Stimulated activated effector memory CD8-positive, alpha-beta T cell treated with anti-CD3 and anti-CD28 coated beads, Interleukin-12 subunit alpha, Interleukin-12 subunit beta, amount 100 ng/mL, for 72 hours (primary cell): ENCODE data around the gene MKS1.
A peak's percentile ranks its signal among the peaks of the same experiment; 100 is the strongest.

Experiments used
- ATAC-seq: fragments of 150-1000 bp; cut with Tn5 transposase; 2 replicates; pipeline ENCODE4 v1.10.0; 2021
- DNase-seq, 2 donors: peaks; one replicate each; pipeline ENCODE4 v3.0.0; 2021 to 2022; ENCODE audit warnings: low spot score in 2 of 2
- H3K27ac Mint-ChIP-seq: one replicate; pipeline ENCODE4 v1.8.0; 2022; ENCODE audit warnings: mild to moderate bottlenecking, mixed read lengths
- H3K36me3 Mint-ChIP-seq: one replicate; pipeline ENCODE4 v1.8.0; 2022; ENCODE audit warnings: mild to moderate bottlenecking, mixed read lengths
- H3K4me1 Mint-ChIP-seq: one replicate; pipeline ENCODE4 v1.8.0; 2022; ENCODE audit warnings: mixed read lengths
- H3K4me3 Mint-ChIP-seq: one replicate; pipeline ENCODE4 v1.8.0; 2022; ENCODE audit warnings: mild to moderate bottlenecking, mixed read lengths
- H3K9me3 Mint-ChIP-seq: one replicate; pipeline ENCODE4 v1.8.0; 2022; ENCODE audit warnings: mixed read lengths

Gene MKS1

GRCh38 chr17:58248955-58249269, 29.9 kb upstream of the MKS1 start:
- no peak overlapping the region for H3K27ac Mint-ChIP-seq
- H3K4me1 Mint-ChIP-seq: peaks cover 14% of the 10 kb centered on the region
- no peaks in the 10 kb centered on the region for H3K9me3 Mint-ChIP-seq
- H3K4me3 Mint-ChIP-seq: peak overlapping the region; percentile 66
- ATAC-seq: no peak
- no peaks in the 10 kb centered on the region for H3K36me3 Mint-ChIP-seq
- DNase-seq: no peak

GRCh38 chr17:58247511-58248363, 28.7 kb upstream of the MKS1 start:
- Mint-ChIP-seq H3K4me3 (no peak overlapping the region), H3K4me1 (peaks cover 14% of the 10 kb centered on the region), H3K27ac (peak overlapping the region; percentile 61), H3K36me3 (no peaks in the 10 kb centered on the region), H3K9me3 (no peaks in the 10 kb centered on the region)
- ATAC-seq (no peak), DNase-seq (no peak)

DNA sequence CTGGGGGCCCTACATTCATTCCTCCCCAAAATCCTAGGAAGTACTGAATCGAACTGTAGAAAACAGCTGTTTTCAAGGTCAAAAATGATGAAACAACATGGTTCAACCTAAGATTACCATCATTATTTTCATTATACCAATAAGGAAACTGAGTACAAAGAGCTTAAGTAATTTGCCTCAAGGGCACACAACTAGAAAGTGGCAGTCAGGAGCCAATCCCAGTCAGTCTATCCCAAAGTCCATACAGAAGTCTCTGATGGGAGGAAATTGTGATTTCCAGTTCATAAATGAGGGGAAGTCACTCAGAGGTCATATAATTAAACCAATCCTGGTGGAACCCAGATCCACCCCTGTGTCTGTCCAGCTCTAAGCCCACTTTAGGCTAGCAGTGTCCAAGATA, 27.7 kb upstream of the MKS1 start:
- H3K27ac Mint-ChIP-seq: no peak overlapping the region
- H3K9me3 Mint-ChIP-seq: no peaks in the 10 kb centered on the region
- H3K36me3 Mint-ChIP-seq: no peaks in the 10 kb centered on the region
- no peak overlapping the region for H3K4me3 Mint-ChIP-seq
- DNase-seq: no peak
- ATAC-seq: no peak
- peaks cover 18% of the 10 kb centered on the region for H3K4me1 Mint-ChIP-seq

- peak overlapping the region; percentile 6 for H3K27ac Mint-ChIP-seq
- no peak overlapping the region for H3K4me3 Mint-ChIP-seq
- peaks cover 22% of the 10 kb centered on the region for H3K4me1 Mint-ChIP-seq
These were observed 27.2 kb upstream of the MKS1 start for GRCh38 chr17:58246104-58246740.

GRCh38 chr17:58245428-58246103, 26.5 kb upstream of the MKS1 start:
- Mint-ChIP-seq H3K9me3 (no peaks in the 10 kb centered on the region), H3K36me3 (no peaks in the 10 kb centered on the region), H3K4me3 (no peak overlapping the region), H3K27ac (peak overlapping the region; percentile 6), H3K4me1 (peaks cover 22% of the 10 kb centered on the region)
- no peak for ATAC-seq
- no peak for DNase-seq

More at GRCh38 chr17:58246104-58246740, 27.2 kb upstream of the MKS1 start:
- Mint-ChIP-seq H3K36me3 (no peaks in the 10 kb centered on the region), H3K9me3 (no peaks in the 10 kb centered on the region)
- no peak for DNase-seq
- no peak for ATAC-seq

DNA sequence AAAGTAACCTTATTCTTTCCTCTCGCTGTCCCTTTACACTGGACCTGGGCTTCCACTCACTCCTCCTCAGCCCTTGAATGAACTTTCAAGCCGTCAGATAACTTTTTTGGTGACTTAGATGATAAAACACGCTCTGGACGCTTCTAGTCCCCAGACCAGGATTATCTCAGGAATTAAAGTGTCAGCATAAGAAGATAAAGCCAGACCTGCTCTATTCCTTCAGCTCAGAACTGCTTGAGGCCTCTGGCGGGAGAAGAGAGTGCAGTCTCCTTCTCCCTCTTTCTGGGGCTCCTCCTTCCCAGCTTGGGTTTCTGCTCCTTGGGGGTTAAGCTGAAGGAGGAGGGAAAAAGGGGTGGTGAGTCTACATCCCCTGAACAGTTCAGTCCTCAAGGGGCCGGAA, 25.9 kb upstream of the MKS1 start:
- no peak for DNase-seq
- ATAC-seq: no peak
- no peaks in the 10 kb centered on the region for H3K9me3 Mint-ChIP-seq
- peaks cover 18% of the 10 kb centered on the region for H3K4me1 Mint-ChIP-seq
- no peak overlapping the region for H3K27ac Mint-ChIP-seq
- no peaks in the 10 kb centered on the region for H3K36me3 Mint-ChIP-seq
- no peak overlapping the region for H3K4me3 Mint-ChIP-seq

DNA sequence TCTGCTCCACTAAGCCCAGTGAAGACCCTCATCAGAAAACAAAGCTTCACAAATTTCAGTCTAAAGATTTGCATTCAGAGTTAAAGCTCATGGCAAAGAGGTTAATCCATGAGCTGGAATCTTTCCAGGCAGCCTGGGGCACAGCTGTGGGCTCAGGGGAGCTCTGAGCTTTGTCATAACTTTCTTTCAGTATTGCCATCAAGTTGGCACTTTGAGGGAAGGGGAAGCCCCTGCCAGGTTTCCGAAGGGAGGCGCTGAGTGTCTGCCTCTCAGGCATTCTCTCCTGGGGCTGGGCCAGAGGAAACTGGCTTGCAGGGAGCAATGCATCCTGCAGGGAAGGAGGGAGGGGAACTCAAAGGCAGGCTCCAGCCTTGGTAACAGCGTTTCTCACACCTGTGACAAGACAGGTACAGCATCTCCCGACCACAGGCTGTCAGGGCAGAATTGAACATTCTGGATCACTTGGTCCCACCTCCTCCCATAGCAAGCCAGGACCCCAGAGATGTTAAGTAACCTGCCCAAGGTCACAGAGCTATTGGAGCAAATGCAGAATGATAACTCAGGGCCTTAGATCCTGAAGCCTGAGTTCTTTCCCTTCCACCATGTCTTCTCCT, 23.2 kb upstream of the MKS1 start:
- Mint-ChIP-seq H3K4me3 (no peak overlapping the region), H3K9me3 (no peaks in the 10 kb centered on the region), H3K36me3 (no peaks in the 10 kb centered on the region), H3K4me1 (peaks cover 9% of the 10 kb centered on the region), H3K27ac (no peak overlapping the region)
- ATAC-seq (peak; percentile 86), DNase-seq (no peak)

DNA sequence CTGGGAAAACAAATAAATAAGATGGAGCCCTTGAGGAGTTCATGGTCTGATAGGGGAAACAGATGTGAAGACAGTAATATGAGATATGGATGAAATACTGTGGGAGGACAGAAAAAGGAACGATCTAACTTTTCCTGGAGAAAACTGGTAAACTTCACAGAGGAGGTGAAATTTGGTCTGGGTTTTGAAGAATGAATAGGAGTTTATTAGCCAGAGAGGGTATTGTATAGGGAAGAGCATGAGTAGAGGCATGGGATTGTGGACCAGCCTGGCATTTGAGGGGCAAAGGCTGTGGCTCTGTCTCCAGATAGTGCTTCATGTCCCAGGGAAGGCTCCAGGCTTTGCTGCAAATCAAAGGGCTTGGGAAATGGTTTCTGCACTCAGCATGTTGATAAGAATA, 20.9 kb upstream of the MKS1 start:
- Mint-ChIP-seq H3K9me3 (no peaks in the 10 kb centered on the region), H3K36me3 (no peaks in the 10 kb centered on the region), H3K4me1 (peaks cover 9% of the 10 kb centered on the region), H3K4me3 (no peak overlapping the region), H3K27ac (no peak overlapping the region)
- ATAC-seq (no peak), DNase-seq (no peak)

DNA sequence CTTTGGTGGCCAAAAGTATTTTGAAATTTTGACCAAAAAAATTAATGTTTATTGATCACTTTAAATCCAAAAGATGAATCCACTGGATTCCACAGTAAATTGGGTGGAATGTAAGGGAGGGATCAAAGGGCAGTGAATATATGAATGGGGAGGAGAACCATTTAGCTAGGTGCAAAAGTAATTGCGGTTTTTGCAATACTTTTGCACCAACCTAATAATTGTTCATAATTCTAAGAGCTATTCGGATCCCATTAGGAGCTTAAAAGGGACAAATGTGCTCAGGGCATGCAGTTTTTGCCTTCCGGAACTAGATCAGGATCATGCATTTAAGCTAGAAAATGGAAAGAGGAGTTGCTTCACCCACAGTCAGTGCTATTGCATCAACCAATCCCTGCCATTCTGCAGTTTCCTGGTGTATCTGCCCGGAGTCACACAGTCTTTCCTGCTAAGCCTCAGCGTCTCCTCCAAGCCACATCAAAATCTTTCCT, 19.1 kb upstream of the MKS1 start, which contains the start of gene LPO:
Gene LPO, plus strand, starts transcription at position 438 of the 488 bp plus-strand sequence. CDS start 4,396 bp downstream, outside the sequence.
- DNase-seq (no peak), ATAC-seq (no peak)
- H3K9me3 Mint-ChIP-seq: no peaks in the 10 kb centered on the region
- H3K36me3 Mint-ChIP-seq: no peaks in the 10 kb centered on the region
- H3K27ac Mint-ChIP-seq: no peak within 1 kb of the TSS
- H3K4me3 Mint-ChIP-seq: no peak within 1 kb of the TSS
- H3K4me1 Mint-ChIP-seq: peaks cover 9% of the 10 kb centered on the region

DNA sequence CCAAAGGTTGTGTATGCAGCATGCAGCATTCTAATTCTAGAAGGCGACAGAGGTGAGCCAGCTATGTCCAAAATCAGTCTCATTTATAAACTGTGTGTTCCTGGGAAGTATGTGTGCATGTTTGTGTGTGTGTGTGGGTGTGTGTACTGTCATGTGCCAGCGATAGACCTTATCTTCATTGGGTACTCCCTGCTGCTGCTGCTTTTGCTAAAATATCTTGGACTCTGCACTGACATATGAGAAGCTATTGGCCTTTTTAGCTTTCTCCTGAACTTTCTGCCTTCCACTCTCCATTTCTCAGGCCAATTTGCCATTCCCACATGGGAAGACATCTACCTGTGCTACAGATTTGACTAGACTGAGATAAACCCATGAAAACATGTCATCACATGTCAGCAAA, 17.3 kb upstream of the MKS1 start:
- ATAC-seq: no peak
- Mint-ChIP-seq H3K27ac (no peak overlapping the region), H3K9me3 (no peaks in the 10 kb centered on the region), H3K4me1 (peaks cover 9% of the 10 kb centered on the region), H3K36me3 (no peaks in the 10 kb centered on the region), H3K4me3 (no peak overlapping the region)
- DNase-seq: no peak

DNA sequence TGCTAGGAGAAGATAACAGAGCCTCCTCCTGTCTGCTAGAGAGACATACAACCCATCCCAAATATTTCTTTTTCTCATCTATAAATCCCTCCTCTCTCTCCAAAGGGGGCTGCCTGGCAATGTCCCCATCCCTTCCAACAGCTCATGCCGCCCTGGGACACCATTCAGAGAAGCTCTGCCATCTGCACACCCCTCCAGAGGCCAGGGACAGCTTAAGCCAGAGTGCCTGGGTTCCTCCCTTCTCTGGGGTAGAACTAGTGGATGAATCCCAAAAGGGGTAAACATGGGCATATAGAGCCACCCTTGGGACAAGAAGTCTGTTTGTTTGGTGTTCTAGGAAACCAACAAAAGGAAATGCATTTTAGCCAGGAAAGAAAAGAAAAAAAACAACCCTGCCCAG, 16.8 kb upstream of the MKS1 start:
- H3K27ac Mint-ChIP-seq: no peak overlapping the region
- no peaks in the 10 kb centered on the region for H3K9me3 Mint-ChIP-seq
- no peaks in the 10 kb centered on the region for H3K36me3 Mint-ChIP-seq
- ATAC-seq: no peak
- DNase-seq: no peak
- peaks cover 9% of the 10 kb centered on the region for H3K4me1 Mint-ChIP-seq
- no peak overlapping the region for H3K4me3 Mint-ChIP-seq

GRCh38 chr17:58234512-58234911, 15.5 kb upstream of the MKS1 start:
- Mint-ChIP-seq H3K27ac (no peak overlapping the region), H3K36me3 (no peaks in the 10 kb centered on the region), H3K4me1 (peaks cover 9% of the 10 kb centered on the region), H3K4me3 (no peak overlapping the region), H3K9me3 (no peaks in the 10 kb centered on the region)
- DNase-seq (no peak), ATAC-seq (no peak)

DNA sequence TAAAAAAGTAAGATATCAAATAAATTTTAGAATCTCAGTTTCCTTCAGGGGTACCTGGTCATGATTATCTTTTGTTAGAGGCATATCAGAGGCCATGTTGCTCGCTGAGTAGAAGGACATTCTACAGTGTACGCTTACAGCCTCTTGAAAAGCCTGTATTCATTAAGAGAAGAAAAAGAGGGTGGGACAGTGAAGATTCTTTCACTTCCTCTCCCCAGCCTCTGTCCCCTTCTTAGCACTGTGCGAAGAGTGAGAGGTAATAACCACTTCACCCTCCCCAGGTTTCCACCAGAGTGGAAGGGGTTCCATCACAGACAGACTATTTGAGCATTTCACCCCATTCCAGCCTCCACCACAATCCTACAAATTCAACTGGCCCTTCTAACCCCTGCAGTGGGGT, 14.5 kb upstream of the MKS1 start:
- Mint-ChIP-seq H3K27ac (no peak overlapping the region), H3K9me3 (no peaks in the 10 kb centered on the region), H3K4me3 (no peak overlapping the region), H3K36me3 (no peaks in the 10 kb centered on the region), H3K4me1 (peaks cover 9% of the 10 kb centered on the region)
- ATAC-seq (no peak), DNase-seq (no peak)

DNA sequence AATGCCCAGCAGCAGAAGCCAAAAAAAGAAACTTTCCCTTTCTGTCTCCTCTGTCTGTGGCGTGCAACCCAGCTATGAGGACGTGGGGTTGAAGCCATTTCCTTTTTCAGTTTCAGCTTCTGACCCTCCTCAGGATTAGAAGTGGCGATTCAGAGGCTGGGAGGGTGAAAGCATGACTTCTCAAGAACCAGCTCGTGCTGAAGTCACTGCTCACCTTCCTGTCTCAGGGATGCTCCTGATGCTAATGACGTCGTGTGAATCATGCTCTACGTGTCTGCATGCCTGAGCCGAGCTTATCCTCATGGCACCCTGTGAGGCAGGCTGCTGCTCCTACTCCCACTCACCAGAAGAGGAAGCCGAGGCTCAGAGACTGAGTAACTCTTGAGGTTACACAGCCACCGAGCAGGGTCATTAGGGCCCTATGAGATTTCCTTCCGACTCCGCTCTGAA, 13.7 kb upstream of the MKS1 start:
- Mint-ChIP-seq H3K36me3 (no peaks in the 10 kb centered on the region), H3K4me3 (no peak overlapping the region), H3K4me1 (peaks cover 9% of the 10 kb centered on the region), H3K27ac (no peak overlapping the region), H3K9me3 (no peaks in the 10 kb centered on the region)
- ATAC-seq: peak; percentile 96
- DNase-seq: no peak

DNA sequence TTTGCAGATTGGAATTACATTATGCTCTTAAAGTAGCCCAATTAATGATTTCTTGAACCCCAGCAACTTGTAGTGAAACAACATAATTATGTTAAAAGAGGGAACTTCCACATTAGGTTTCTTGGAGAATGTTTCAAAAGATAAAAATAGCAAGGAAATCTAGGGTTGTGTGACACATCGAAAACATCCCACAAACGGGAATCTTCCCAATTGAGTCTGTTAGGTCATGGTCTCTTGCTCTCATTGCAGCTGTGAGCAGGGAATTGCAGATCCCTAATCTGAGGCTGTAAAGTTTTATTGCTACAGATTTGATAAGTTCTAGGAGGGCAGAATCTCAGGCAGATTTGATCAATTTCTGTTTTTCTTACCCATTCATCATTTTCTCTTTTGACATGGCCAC, 12.6 kb upstream of the MKS1 start:
- no peak for DNase-seq

More for the DNA sequence above, 12.6 kb upstream of the MKS1 start:
- Mint-ChIP-seq H3K9me3 (no peaks in the 10 kb centered on the region), H3K4me1 (peaks cover 9% of the 10 kb centered on the region), H3K36me3 (no peaks in the 10 kb centered on the region), H3K27ac (no peak overlapping the region), H3K4me3 (no peak overlapping the region)
- no peak for ATAC-seq
